Sigmoid colon (tissue), 7 donors: ENCODE measurements around the gene QTRT2. TPM values are rescaled to one million over a fixed set of nuclear protein-coding genes. Genes with fewer than 3 reads are reported as not detected.

Experiments used
- DNase-seq: peaks from one replicate; pipeline ENCODE4 v3.0.0-alpha.2; 2019
- H3K27ac ChIP-seq, 4 donors: fragments of 200-600 bp; sonication (generic); one replicate each; pipeline ENCODE4 v1.5.1; 2016 to 2019; ENCODE audit warnings: mild to moderate bottlenecking in 1 of 4
- H3K27me3 ChIP-seq, 3 donors: fragments of 200-600 bp; sonication (generic); one replicate each; pipeline ENCODE4 v1.5.1; 2019; ENCODE audit warnings: mild to moderate bottlenecking in 1 of 3
- H3K36me3 ChIP-seq, 4 donors: fragments of 200-600 bp; sonication (generic); one replicate each; pipeline ENCODE4 v1.5.1; 2016 to 2019
- H3K4me1 ChIP-seq, 4 donors: fragments of 200-600 bp; sonication (generic); one replicate each; pipeline ENCODE4 v1.5.1; 2017 to 2019
- H3K4me3 ChIP-seq, 4 donors: fragments of 200-600 bp; sonication (generic); one replicate each; pipeline ENCODE4 v1.5.1; 2017 to 2019; ENCODE audit warnings: mild to moderate bottlenecking in 2 of 4, moderate library complexity in 1 of 4
- H3K9me3 ChIP-seq, 4 donors: fragments of 200-600 bp in 3 of 4; sonication (generic) in 3 of 4; one replicate each; pipeline versions ENCODE4 v1.5.1 to v1.6.1; 2013 to 2019
- EP300 ChIP-seq, 4 donors: sonication (generic); formaldehyde crosslinking; IDR thresholded peaks; one replicate each; pipeline ENCODE4 v1.6.1; 2017; ENCODE audit warnings: antibody characterized with exemption in 4 of 4
- POLR2A ChIP-seq, 2 donors: fragments of 450-650 bp; IDR thresholded peaks; one replicate each; pipeline ENCODE4 v1.6.1; 2016; ENCODE audit warnings: antibody characterized with exemption in 2 of 2, mild to moderate bottlenecking in 2 of 2, moderate library complexity in 2 of 2
- POLR2AphosphoS5 ChIP-seq, 4 donors: sonication (generic); formaldehyde crosslinking; IDR thresholded peaks; one replicate each; pipeline ENCODE4 v1.6.1; 2017; ENCODE audit warnings: antibody characterized with exemption in 4 of 4
- WGBS, 2 donors: extraction: QIAGEN DNeasy Blood & Tissue Kit; methylation state at CpG; one replicate each; pipeline ENCODE4 v1.1.7; 2013; 5-methylcytosine and 5-hydroxymethylcytosine counted together
- intact Hi-C: fragments of 100-400 bp; cut with DNase I; formaldehyde crosslinking; loops from one replicate; pipeline ENCODE4 v1.15.1; 2023
- polyA plus RNA-seq, 3 donors: library from polyadenylated mRNA; stranded (reverse); fragments of 200-250 nt; gene quantifications; one replicate each; pipeline ENCODE4 v1.2.3, GENCODE V29; 2013
- total RNA-seq, 4 donors: library from RNA; depleted of rRNA; stranded (reverse); fragments of >200 nt; gene quantifications; one replicate each; pipeline ENCODE4 v1.1.0, GENCODE V29; 2016
- TF ChIP-seq, protein P1 (sequence below), 4 experiments: fragments of 450-650 bp in 3 of 4; fragments of 200-600 bp in 1 of 4; IDR thresholded peaks; one replicate each; pipeline ENCODE4 v1.5.1; 2016 to 2019; ENCODE audit warnings: antibody characterized with exemption in 4 of 4, mild to moderate bottlenecking in 3 of 4, moderate library complexity in 2 of 4
- donor health status: healthy with polysubstance abuse.
- donor health status: Bipolar disorder and iron deficiency.
- donor health status: healthy.

The QTRT2 gene
- total and polyA plus RNA-seq, 7 donors, result 5.8 to 17.5 (median 10.2) TPM

DNA sequence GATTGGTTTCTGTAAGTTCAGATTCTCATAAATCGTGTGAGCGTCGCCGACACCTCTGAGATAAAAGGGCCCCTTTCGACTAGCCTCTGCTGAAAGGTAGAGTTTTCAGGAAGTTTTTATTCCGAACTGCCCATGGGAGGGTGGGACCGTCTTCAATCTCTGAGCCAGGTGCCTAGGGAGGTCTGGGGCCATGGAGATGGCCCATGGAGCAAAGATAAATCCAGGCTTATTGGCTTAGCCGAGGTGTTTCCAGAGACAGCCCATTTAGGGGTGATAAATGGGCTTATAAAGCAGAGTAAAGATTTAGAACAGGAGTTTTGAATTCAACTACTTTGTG lies 442 bp downstream of the QTRT2 start:
- Histone ChIP-seq H3K4me1 (peaks cover 0 to 30% (median 19%) of the 10 kb centered on the region in 4 donors), H3K27ac (peak overlapping the region; percentile 82 to 86 (median 85)), H3K4me3 (peak overlapping the region; percentile 67 to 76 (median 72)), H3K36me3 (no peaks in the 10 kb centered on the region), H3K9me3 (no peaks in the 10 kb centered on the region), H3K27me3 (no peaks in the 10 kb centered on the region)
- DNase-seq, result no peak
- TF ChIP-seq, protein P1, sequence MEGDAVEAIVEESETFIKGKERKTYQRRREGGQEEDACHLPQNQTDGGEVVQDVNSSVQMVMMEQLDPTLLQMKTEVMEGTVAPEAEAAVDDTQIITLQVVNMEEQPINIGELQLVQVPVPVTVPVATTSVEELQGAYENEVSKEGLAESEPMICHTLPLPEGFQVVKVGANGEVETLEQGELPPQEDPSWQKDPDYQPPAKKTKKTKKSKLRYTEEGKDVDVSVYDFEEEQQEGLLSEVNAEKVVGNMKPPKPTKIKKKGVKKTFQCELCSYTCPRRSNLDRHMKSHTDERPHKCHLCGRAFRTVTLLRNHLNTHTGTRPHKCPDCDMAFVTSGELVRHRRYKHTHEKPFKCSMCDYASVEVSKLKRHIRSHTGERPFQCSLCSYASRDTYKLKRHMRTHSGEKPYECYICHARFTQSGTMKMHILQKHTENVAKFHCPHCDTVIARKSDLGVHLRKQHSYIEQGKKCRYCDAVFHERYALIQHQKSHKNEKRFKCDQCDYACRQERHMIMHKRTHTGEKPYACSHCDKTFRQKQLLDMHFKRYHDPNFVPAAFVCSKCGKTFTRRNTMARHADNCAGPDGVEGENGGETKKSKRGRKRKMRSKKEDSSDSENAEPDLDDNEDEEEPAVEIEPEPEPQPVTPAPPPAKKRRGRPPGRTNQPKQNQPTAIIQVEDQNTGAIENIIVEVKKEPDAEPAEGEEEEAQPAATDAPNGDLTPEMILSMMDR (IDR thresholded peaks at IDR 0.05), result no peak
- no peak for TF ChIP-seq POLR2A (IDR thresholded peaks at IDR 0.05)
- TF ChIP-seq EP300 (IDR thresholded peaks at IDR 0.05), result no peak
- no peak for TF ChIP-seq POLR2AphosphoS5 (IDR thresholded peaks at IDR 0.05)
- WGBS, 2 donors, result 0% methylated on average over 8 of the region's 8 CpGs
- intact Hi-C loops, result loop anchor here (2.0 to 10.0 kb wide), 5 partner anchors 110 to 1245 kb away; partner anchors contain the start of genes GTPBP8, ZBTB20 and ZDHHC23

DNA sequence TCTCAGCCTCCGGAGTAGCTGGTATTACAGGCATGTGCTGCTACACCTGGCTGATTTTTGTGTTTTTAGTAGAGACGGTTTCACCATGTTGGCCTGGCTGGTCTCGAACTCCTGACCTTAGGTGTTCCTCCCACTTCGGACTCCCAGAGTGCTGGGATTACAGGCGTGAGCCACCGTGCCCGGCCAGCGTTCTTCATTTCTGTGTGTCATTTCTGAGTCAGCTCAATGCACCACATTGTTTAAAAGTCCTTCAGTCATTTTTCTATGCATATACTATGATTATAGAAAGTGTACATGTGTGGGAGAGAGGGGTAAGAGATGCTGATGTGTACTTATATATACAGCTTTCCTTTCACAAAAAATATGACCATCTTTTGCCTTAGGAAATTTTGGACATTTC lies 2.1 kb downstream of the QTRT2 start:
- H3K36me3 ChIP-seq, result no peaks in the 10 kb centered on the region
- DNase-seq, result no peak
- 94% methylated on average over 8 of the region's 8 CpGs for WGBS, 2 donors
- no peaks in the 10 kb centered on the region for H3K27me3 ChIP-seq
- peaks cover 0 to 30% (median 19%) of the 10 kb centered on the region in 4 donors for H3K4me1 ChIP-seq
- no peak for TF ChIP-seq POLR2A (IDR thresholded peaks at IDR 0.05)
- TF ChIP-seq EP300 (IDR thresholded peaks at IDR 0.05), result no peak
- no peak for TF ChIP-seq POLR2AphosphoS5 (IDR thresholded peaks at IDR 0.05)
- TF ChIP-seq, protein P1 (IDR thresholded peaks at IDR 0.05), result no peak
- H3K4me3 ChIP-seq, result no peak overlapping the region
- H3K27ac ChIP-seq, result no peak overlapping the region
- intact Hi-C loops, result loop anchor here (5.0 to 10.0 kb wide), 4 partner anchors 111 to 1246 kb away; partner anchors contain the start of genes GTPBP8 and ZDHHC23
- H3K9me3 ChIP-seq, result no peaks in the 10 kb centered on the region

GRCh38 chr3:114060906-114061655 lies 4.5 kb downstream of the QTRT2 start:
- Histone ChIP-seq H3K27me3 (no peaks in the 10 kb centered on the region), H3K36me3 (peaks cover 0 to 14% (median 4%) of the 10 kb centered on the region in 4 donors), H3K4me1 (peaks cover 0 to 19% (median 12%) of the 10 kb centered on the region in 4 donors), H3K4me3 (no peak overlapping the region), H3K27ac (no peak overlapping the region), H3K9me3 (no peaks in the 10 kb centered on the region)
- intact Hi-C loops, result no loop called here
- TF ChIP-seq POLR2AphosphoS5 (IDR thresholded peaks at IDR 0.05) (no peak), EP300 (IDR thresholded peaks at IDR 0.05) (no peak), POLR2A (IDR thresholded peaks at IDR 0.05) (no peak)
- TF ChIP-seq, protein P1 (IDR thresholded peaks at IDR 0.05), result no peak
- 89 to 90% methylated on average over 8 of the region's 8 CpGs for WGBS, 2 donors
- no peak for DNase-seq

- no peak for TF ChIP-seq POLR2A (IDR thresholded peaks at IDR 0.05)
- TF ChIP-seq POLR2AphosphoS5 (IDR thresholded peaks at IDR 0.05), result no peak
- TF ChIP-seq, protein P1 (IDR thresholded peaks at IDR 0.05), result no peak
- TF ChIP-seq EP300 (IDR thresholded peaks at IDR 0.05), result no peak
- Histone ChIP-seq H3K9me3 (no peaks in the 10 kb centered on the region), H3K4me1 (no peaks in the 10 kb centered on the region), H3K36me3 (peaks cover 0 to 69% (median 24%) of the 10 kb centered on the region in 4 donors), H3K4me3 (no peak overlapping the region), H3K27ac (peak overlapping the region in 1 of 4 donors; percentile 30), H3K27me3 (no peaks in the 10 kb centered on the region)
- WGBS, 2 donors, result 93 to 95% methylated on average over 4 of the region's 4 CpGs
- intact Hi-C loops, result no loop called here
- DNase-seq, result no peak
These were observed 11.3 kb downstream of the QTRT2 start for GRCh38 chr3:114067804-114068203.
